ENCODE results near the gene COL21A1.

The COL21A1 gene

GRCh38 chr6:56091159-56091869 lies 156.1 kb downstream of the COL21A1 start:
- peaks cover 5% of the 10 kb centered on the region for H3K4me1 ChIP-seq (ENCODE audit: control insufficient read depth, insufficient read depth, low read length)
- H3K9ac ChIP-seq (ENCODE audit: low read length): no peak overlapping the region
- H3K9me3 ChIP-seq (ENCODE audit: control insufficient read depth, low read length): no peaks in the 10 kb centered on the region
- no peaks in the 10 kb centered on the region for H3K36me3 ChIP-seq (ENCODE audit: control insufficient read depth, insufficient read depth, low read length)
- H3K4me3 ChIP-seq (ENCODE audit: low read length): no peak overlapping the region
- no peaks in the 10 kb centered on the region for H3K27me3 ChIP-seq (ENCODE audit: control insufficient read depth, insufficient read depth, low read length)

- Histone ChIP-seq H3K9ac (ENCODE audit: low read length) (no peak overlapping the region), H3K9me3 (ENCODE audit: control insufficient read depth, low read length) (no peaks in the 10 kb centered on the region), H3K36me3 (ENCODE audit: control insufficient read depth, insufficient read depth, low read length) (no peaks in the 10 kb centered on the region), H3K4me3 (ENCODE audit: low read length) (no peak overlapping the region), H3K4me1 (ENCODE audit: control insufficient read depth, insufficient read depth, low read length) (peaks cover 5% of the 10 kb centered on the region), H3K27me3 (ENCODE audit: control insufficient read depth, insufficient read depth, low read length) (no peaks in the 10 kb centered on the region)
Observed at GRCh38 chr6:56088641-56089040, 158.7 kb downstream of the COL21A1 start.

GRCh38 chr6:56087421-56087820 lies 160.0 kb downstream of the COL21A1 start:
- Histone ChIP-seq H3K36me3 (ENCODE audit: control insufficient read depth, insufficient read depth, low read length) (no peaks in the 10 kb centered on the region), H3K4me1 (ENCODE audit: control insufficient read depth, insufficient read depth, low read length) (peaks cover 5% of the 10 kb centered on the region), H3K9ac (ENCODE audit: low read length) (no peak overlapping the region), H3K9me3 (ENCODE audit: control insufficient read depth, low read length) (no peaks in the 10 kb centered on the region), H3K4me3 (ENCODE audit: low read length) (no peak overlapping the region), H3K27me3 (ENCODE audit: control insufficient read depth, insufficient read depth, low read length) (no peaks in the 10 kb centered on the region)

GRCh38 chr6:56079751-56080540 lies 167.4 kb downstream of the COL21A1 start:
- Histone ChIP-seq H3K27me3 (ENCODE audit: control insufficient read depth, insufficient read depth, low read length) (no peaks in the 10 kb centered on the region), H3K9ac (ENCODE audit: low read length) (no peak overlapping the region), H3K9me3 (ENCODE audit: control insufficient read depth, low read length) (no peaks in the 10 kb centered on the region), H3K4me3 (ENCODE audit: low read length) (no peak overlapping the region), H3K4me1 (ENCODE audit: control insufficient read depth, insufficient read depth, low read length) (no peaks in the 10 kb centered on the region), H3K36me3 (ENCODE audit: control insufficient read depth, insufficient read depth, low read length) (no peaks in the 10 kb centered on the region)

- H3K27me3 ChIP-seq (ENCODE audit: control insufficient read depth, insufficient read depth, low read length): no peaks in the 10 kb centered on the region
Observed at GRCh38 chr6:56076033-56076432, 171.3 kb downstream of the COL21A1 start.

GRCh38 chr6:56073761-56074160 lies 173.6 kb downstream of the COL21A1 start:
- no peaks in the 10 kb centered on the region for H3K4me1 ChIP-seq (ENCODE audit: control insufficient read depth, insufficient read depth, low read length)

More at GRCh38 chr6:56076033-56076432, 171.3 kb downstream of the COL21A1 start:
- no peaks in the 10 kb centered on the region for H3K36me3 ChIP-seq (ENCODE audit: control insufficient read depth, insufficient read depth, low read length)
- no peaks in the 10 kb centered on the region for H3K4me1 ChIP-seq (ENCODE audit: control insufficient read depth, insufficient read depth, low read length)
- no peak overlapping the region for H3K9ac ChIP-seq (ENCODE audit: low read length)
- no peaks in the 10 kb centered on the region for H3K9me3 ChIP-seq (ENCODE audit: control insufficient read depth, low read length)
- H3K4me3 ChIP-seq (ENCODE audit: low read length): no peak overlapping the region

GRCh38 chr6:56073315-56073714 lies 174.1 kb downstream of the COL21A1 start:
- H3K9ac ChIP-seq (ENCODE audit: low read length): no peak overlapping the region
- no peaks in the 10 kb centered on the region for H3K36me3 ChIP-seq (ENCODE audit: control insufficient read depth, insufficient read depth, low read length)
- H3K4me3 ChIP-seq (ENCODE audit: low read length): no peak overlapping the region
- no peaks in the 10 kb centered on the region for H3K4me1 ChIP-seq (ENCODE audit: control insufficient read depth, insufficient read depth, low read length)
- no peaks in the 10 kb centered on the region for H3K27me3 ChIP-seq (ENCODE audit: control insufficient read depth, insufficient read depth, low read length)
- H3K9me3 ChIP-seq (ENCODE audit: control insufficient read depth, low read length): no peaks in the 10 kb centered on the region

More at GRCh38 chr6:56073761-56074160, 173.6 kb downstream of the COL21A1 start:
- Histone ChIP-seq H3K4me3 (ENCODE audit: low read length) (no peak overlapping the region), H3K36me3 (ENCODE audit: control insufficient read depth, insufficient read depth, low read length) (no peaks in the 10 kb centered on the region), H3K27me3 (ENCODE audit: control insufficient read depth, insufficient read depth, low read length) (no peaks in the 10 kb centered on the region), H3K9ac (ENCODE audit: low read length) (no peak overlapping the region), H3K9me3 (ENCODE audit: control insufficient read depth, low read length) (no peaks in the 10 kb centered on the region)

- Histone ChIP-seq H3K27me3 (ENCODE audit: control insufficient read depth, insufficient read depth, low read length) (no peaks in the 10 kb centered on the region), H3K9ac (ENCODE audit: low read length) (no peak overlapping the region), H3K36me3 (ENCODE audit: control insufficient read depth, insufficient read depth, low read length) (no peaks in the 10 kb centered on the region), H3K9me3 (ENCODE audit: control insufficient read depth, low read length) (no peaks in the 10 kb centered on the region), H3K4me3 (ENCODE audit: low read length) (no peak overlapping the region), H3K4me1 (ENCODE audit: control insufficient read depth, insufficient read depth, low read length) (no peaks in the 10 kb centered on the region)
Observed at GRCh38 chr6:56072856-56073255, 174.5 kb downstream of the COL21A1 start.

GRCh38 chr6:56065408-56065807 lies 182.0 kb downstream of the COL21A1 start:
- Histone ChIP-seq H3K9ac (ENCODE audit: low read length) (no peak overlapping the region), H3K36me3 (ENCODE audit: control insufficient read depth, insufficient read depth, low read length) (no peaks in the 10 kb centered on the region), H3K27me3 (ENCODE audit: control insufficient read depth, insufficient read depth, low read length) (no peaks in the 10 kb centered on the region), H3K4me3 (ENCODE audit: low read length) (no peak overlapping the region), H3K9me3 (ENCODE audit: control insufficient read depth, low read length) (no peaks in the 10 kb centered on the region), H3K4me1 (ENCODE audit: control insufficient read depth, insufficient read depth, low read length) (no peaks in the 10 kb centered on the region)

- H3K4me3 ChIP-seq (ENCODE audit: low read length): no peak overlapping the region
- no peaks in the 10 kb centered on the region for H3K4me1 ChIP-seq (ENCODE audit: control insufficient read depth, insufficient read depth, low read length)
- no peak overlapping the region for H3K9ac ChIP-seq (ENCODE audit: low read length)
- H3K9me3 ChIP-seq (ENCODE audit: control insufficient read depth, low read length): no peaks in the 10 kb centered on the region
- H3K36me3 ChIP-seq (ENCODE audit: control insufficient read depth, insufficient read depth, low read length): no peaks in the 10 kb centered on the region
- H3K27me3 ChIP-seq (ENCODE audit: control insufficient read depth, insufficient read depth, low read length): no peaks in the 10 kb centered on the region
Observed at GRCh38 chr6:56062836-56063235, 184.5 kb downstream of the COL21A1 start.

- Histone ChIP-seq H3K4me1 (ENCODE audit: control insufficient read depth, insufficient read depth, low read length) (no peaks in the 10 kb centered on the region), H3K4me3 (ENCODE audit: low read length) (no peak overlapping the region), H3K27me3 (ENCODE audit: control insufficient read depth, insufficient read depth, low read length) (no peaks in the 10 kb centered on the region), H3K36me3 (ENCODE audit: control insufficient read depth, insufficient read depth, low read length) (no peaks in the 10 kb centered on the region), H3K9ac (ENCODE audit: low read length) (no peak overlapping the region), H3K9me3 (ENCODE audit: control insufficient read depth, low read length) (no peaks in the 10 kb centered on the region)
Observed at GRCh38 chr6:56058636-56059035, 188.7 kb downstream of the COL21A1 start.

- no peaks in the 10 kb centered on the region for H3K27me3 ChIP-seq (ENCODE audit: control insufficient read depth, insufficient read depth, low read length)
- H3K4me1 ChIP-seq (ENCODE audit: control insufficient read depth, insufficient read depth, low read length): no peaks in the 10 kb centered on the region
- no peak overlapping the region for H3K4me3 ChIP-seq (ENCODE audit: low read length)
- H3K9me3 ChIP-seq (ENCODE audit: control insufficient read depth, low read length): no peaks in the 10 kb centered on the region
- H3K9ac ChIP-seq (ENCODE audit: low read length): no peak overlapping the region
- no peaks in the 10 kb centered on the region for H3K36me3 ChIP-seq (ENCODE audit: control insufficient read depth, insufficient read depth, low read length)
Observed at GRCh38 chr6:56055081-56055704, 192.2 kb downstream of the COL21A1 start.
